ENCODE results near the gene MBNL1.

GRCh38 chr3:152350776-152351175, 82.0 kb downstream of the MBNL1 start:
- TF ChIP-seq, protein P1, sequence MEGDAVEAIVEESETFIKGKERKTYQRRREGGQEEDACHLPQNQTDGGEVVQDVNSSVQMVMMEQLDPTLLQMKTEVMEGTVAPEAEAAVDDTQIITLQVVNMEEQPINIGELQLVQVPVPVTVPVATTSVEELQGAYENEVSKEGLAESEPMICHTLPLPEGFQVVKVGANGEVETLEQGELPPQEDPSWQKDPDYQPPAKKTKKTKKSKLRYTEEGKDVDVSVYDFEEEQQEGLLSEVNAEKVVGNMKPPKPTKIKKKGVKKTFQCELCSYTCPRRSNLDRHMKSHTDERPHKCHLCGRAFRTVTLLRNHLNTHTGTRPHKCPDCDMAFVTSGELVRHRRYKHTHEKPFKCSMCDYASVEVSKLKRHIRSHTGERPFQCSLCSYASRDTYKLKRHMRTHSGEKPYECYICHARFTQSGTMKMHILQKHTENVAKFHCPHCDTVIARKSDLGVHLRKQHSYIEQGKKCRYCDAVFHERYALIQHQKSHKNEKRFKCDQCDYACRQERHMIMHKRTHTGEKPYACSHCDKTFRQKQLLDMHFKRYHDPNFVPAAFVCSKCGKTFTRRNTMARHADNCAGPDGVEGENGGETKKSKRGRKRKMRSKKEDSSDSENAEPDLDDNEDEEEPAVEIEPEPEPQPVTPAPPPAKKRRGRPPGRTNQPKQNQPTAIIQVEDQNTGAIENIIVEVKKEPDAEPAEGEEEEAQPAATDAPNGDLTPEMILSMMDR (IDR thresholded peaks at IDR 0.05), result no peak
- TF ChIP-seq POLR2A (IDR thresholded peaks at IDR 0.05) (no peak), EP300 (IDR thresholded peaks at IDR 0.05) (no peak)

Data from tibial nerve (tissue), 4 donors.